Smooth muscle cell (in vitro differentiated cells): ENCODE results near the gene GRB10. TPM values are rescaled to one million over a fixed set of nuclear protein-coding genes. Genes with fewer than 3 reads are reported as not detected.

Experiments used
- DNase-seq: peaks from one replicate; lab custom pipeline; 2025; ENCODE audit not compliant: unreplicated experiment; lab: John Stamatoyannopoulos, UW
- H2AFZ ChIP-seq: fragments of 200-600 bp; sonication (generic); 2 replicates; pipeline ENCODE4 v1.6.0; 2016; ENCODE audit warnings: antibody characterized with exemption, low read depth, mild to moderate bottlenecking
- H3F3A ChIP-seq: fragments of 200-600 bp; sonication (generic); 2 replicates; pipeline ENCODE4 v1.6.0; 2017; ENCODE audit warnings: antibody characterized with exemption, low read depth
- H3K27ac ChIP-seq: fragments of 200-600 bp; sonication (generic); 2 replicates; pipeline ENCODE4 v1.5.1; 2016; ENCODE audit warnings: low read depth, mild to moderate bottlenecking
- H3K27me3 ChIP-seq: fragments of 200-600 bp; sonication (generic); 2 replicates; pipeline ENCODE4 v1.6.1; 2016; ENCODE audit warnings: low read depth, mild to moderate bottlenecking
- H3K36me3 ChIP-seq: fragments of 200-600 bp; sonication (generic); 2 replicates; pipeline ENCODE4 v1.5.1; 2016; ENCODE audit warnings: low read depth
- H3K4me1 ChIP-seq: fragments of 200-600 bp; sonication (generic); 2 replicates; pipeline ENCODE4 v1.5.1; 2016; ENCODE audit warnings: low read depth
- H3K4me2 ChIP-seq: fragments of 200-600 bp; sonication (generic); 2 replicates; pipeline ENCODE4 v1.6.0; 2016; ENCODE audit warnings: mild to moderate bottlenecking
- H3K4me3 ChIP-seq: fragments of 200-600 bp; sonication (generic); 2 replicates; pipeline ENCODE4 v1.5.1; 2016; ENCODE audit warnings: mild to moderate bottlenecking
- H3K79me2 ChIP-seq: fragments of 200-600 bp; sonication (generic); 2 replicates; pipeline ENCODE4 v1.6.0; 2016; ENCODE audit warnings: low read depth, mild to moderate bottlenecking
- H3K9ac ChIP-seq: fragments of 200-600 bp; sonication (generic); 2 replicates; pipeline ENCODE4 v1.6.0; 2016; ENCODE audit warnings: low read depth
- H3K9me3 ChIP-seq: fragments of 200-600 bp; sonication (generic); replicated peaks from 2 replicates; pipeline ENCODE4 v1.5.1; 2016; ENCODE audit warnings: low read depth
- H4K20me1 ChIP-seq: fragments of 200-600 bp; sonication (generic); 2 replicates; pipeline ENCODE4 v1.6.0; 2016; ENCODE audit warnings: low read depth
- WGBS: methylation state at CpG from one replicate; pipeline ENCODE4 v1.1.7; 2016; ENCODE audit warnings: low lambda C conversion rate; 5-methylcytosine and 5-hydroxymethylcytosine counted together
- polyA plus RNA-seq: library from polyadenylated mRNA; unstranded; fragments of >200 nt; fragmentation: Nextera tagmentation; extraction: Ambion mirVana; gene quantifications from 2 replicates; pipeline ENCODE4 v1.2.1, GENCODE V29; 2016
- total RNA-seq: library from RNA; depleted of rRNA; stranded (reverse); fragments of >200 nt; gene quantifications from 2 replicates; pipeline ENCODE4 v1.2.3, GENCODE V29; 2014
- TF ChIP-seq, protein P1 (sequence below): fragments of 200-600 bp; sonication (generic); IDR thresholded peaks from 2 replicates; pipeline ENCODE4 v1.5.1; 2017; ENCODE audit warnings: borderline replicate concordance, mild to moderate bottlenecking, antibody characterized with exemption; ENCODE audit not compliant: insufficient read depth, poor library complexity, severe bottlenecking

GRB10 gene
- total and polyA plus RNA-seq, 2 experiments from 2014 or later = 18.0 to 20.1 TPM

DNA sequence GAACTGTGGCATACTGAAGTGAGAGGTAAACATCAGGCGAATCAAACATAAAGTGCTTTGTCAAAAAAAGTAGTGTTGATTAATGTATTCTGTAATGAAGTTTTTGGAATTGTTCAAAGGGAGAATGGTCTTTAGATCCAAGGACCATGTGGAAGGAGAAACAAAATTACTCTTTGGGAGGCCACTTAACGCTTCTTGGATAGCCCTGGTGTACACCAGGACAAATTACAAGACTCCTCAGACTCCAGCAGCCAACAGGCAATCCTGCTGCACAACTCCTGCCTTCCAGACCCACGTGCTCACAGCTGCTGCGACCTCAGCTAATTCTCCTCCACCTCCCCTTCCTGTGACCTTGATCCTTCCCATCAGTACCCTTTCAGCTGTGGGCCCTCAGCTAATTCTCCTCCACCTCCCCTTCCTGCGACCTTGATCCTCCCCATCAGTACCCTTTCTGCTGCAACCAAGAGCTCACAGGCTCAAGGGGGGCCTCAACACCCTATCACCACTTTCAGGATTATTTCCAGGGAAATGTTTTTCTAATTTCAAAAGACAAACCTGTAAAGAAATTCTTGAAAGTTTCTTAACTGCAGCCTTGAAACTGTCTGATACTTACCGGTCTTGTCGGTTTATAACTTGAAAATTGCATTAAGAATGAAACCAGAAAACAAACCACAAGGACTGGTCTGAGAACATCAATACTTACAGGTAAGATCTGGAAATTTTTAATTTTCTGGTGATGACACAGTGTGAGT lies 187.8 kb downstream of the GRB10 start:
- H3K4me3 ChIP-seq = no peak overlapping the region
- DNase-seq = no peak
- no peak overlapping the region for H3K9ac ChIP-seq
- H3K27ac ChIP-seq = no peak overlapping the region
- no peaks in the 10 kb centered on the region for H3K27me3 ChIP-seq
- no peaks in the 10 kb centered on the region for H3K9me3 ChIP-seq
- H3K4me1 ChIP-seq = peaks cover 8% of the 10 kb centered on the region
- H3K79me2 ChIP-seq = no peaks in the 10 kb centered on the region
- no peaks in the 10 kb centered on the region for H3F3A ChIP-seq
- no peak overlapping the region for H2AFZ ChIP-seq
- no peaks in the 10 kb centered on the region for H4K20me1 ChIP-seq
- no peaks in the 10 kb centered on the region for H3K36me3 ChIP-seq
- TF ChIP-seq, protein P1, sequence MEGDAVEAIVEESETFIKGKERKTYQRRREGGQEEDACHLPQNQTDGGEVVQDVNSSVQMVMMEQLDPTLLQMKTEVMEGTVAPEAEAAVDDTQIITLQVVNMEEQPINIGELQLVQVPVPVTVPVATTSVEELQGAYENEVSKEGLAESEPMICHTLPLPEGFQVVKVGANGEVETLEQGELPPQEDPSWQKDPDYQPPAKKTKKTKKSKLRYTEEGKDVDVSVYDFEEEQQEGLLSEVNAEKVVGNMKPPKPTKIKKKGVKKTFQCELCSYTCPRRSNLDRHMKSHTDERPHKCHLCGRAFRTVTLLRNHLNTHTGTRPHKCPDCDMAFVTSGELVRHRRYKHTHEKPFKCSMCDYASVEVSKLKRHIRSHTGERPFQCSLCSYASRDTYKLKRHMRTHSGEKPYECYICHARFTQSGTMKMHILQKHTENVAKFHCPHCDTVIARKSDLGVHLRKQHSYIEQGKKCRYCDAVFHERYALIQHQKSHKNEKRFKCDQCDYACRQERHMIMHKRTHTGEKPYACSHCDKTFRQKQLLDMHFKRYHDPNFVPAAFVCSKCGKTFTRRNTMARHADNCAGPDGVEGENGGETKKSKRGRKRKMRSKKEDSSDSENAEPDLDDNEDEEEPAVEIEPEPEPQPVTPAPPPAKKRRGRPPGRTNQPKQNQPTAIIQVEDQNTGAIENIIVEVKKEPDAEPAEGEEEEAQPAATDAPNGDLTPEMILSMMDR = no peak
- no peak overlapping the region for H3K4me2 ChIP-seq
- WGBS = 94% methylated on average over 7 of the region's 7 CpGs

DNA sequence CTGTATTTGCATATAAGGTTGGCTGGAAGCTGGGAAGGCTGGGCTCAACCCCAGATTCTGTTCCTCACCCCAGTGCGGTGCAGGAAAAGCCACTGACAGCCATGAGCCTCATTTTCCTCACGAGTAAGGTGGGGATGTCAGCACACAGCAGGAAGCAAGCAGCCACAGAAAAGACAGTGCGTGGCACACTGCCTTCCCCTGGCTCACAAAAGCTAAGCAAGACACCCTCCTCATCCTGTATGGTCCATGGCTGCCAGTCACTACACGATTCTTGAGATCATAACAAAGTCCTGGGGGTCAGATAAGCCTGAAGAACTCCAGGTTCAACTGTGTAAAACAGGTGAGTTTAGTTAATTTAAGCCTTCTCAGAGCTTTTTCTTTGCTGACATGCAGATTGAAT lies 188.6 kb downstream of the GRB10 start:
- Histone ChIP-seq H3K4me1 (peaks cover 8% of the 10 kb centered on the region), H3K36me3 (no peaks in the 10 kb centered on the region), H3F3A (no peaks in the 10 kb centered on the region), H3K79me2 (no peaks in the 10 kb centered on the region), H3K4me2 (no peak overlapping the region), H3K9ac (no peak overlapping the region), H4K20me1 (no peaks in the 10 kb centered on the region), H3K27me3 (no peaks in the 10 kb centered on the region), H3K9me3 (no peaks in the 10 kb centered on the region), H3K4me3 (no peak overlapping the region), H3K27ac (no peak overlapping the region), H2AFZ (no peak overlapping the region)
- no peak for DNase-seq
- 98% methylated on average over 4 of the region's 4 CpGs for WGBS
- TF ChIP-seq, protein P1 = no peak

DNA sequence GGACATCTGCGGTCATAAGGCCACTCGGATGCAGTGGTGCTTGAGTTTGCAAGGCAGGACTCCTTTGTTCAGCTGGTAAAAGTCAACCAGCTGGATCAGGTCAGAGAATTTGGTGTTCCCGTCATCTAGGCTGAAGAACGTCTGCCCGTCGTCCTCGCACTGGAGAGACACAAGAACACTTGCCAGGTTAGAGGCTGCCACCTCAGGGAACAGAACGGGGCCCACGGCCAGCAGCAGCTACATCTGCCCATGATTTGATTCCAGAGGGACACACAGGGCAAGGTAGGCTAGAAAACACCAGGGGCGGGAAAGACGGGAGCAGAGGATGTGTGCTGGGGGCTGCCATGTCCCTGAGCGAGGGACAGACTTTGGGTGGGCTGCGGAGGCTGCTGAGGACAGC lies 189.8 kb downstream of the GRB10 start:
- Histone ChIP-seq H3K4me2 (no peak overlapping the region), H3K36me3 (no peaks in the 10 kb centered on the region), H3K27ac (no peak overlapping the region), H3F3A (no peaks in the 10 kb centered on the region), H3K9ac (no peak overlapping the region), H3K79me2 (no peaks in the 10 kb centered on the region), H3K27me3 (no peaks in the 10 kb centered on the region), H4K20me1 (no peaks in the 10 kb centered on the region), H3K4me3 (no peak overlapping the region), H3K4me1 (peaks cover 8% of the 10 kb centered on the region), H2AFZ (no peak overlapping the region), H3K9me3 (no peaks in the 10 kb centered on the region)
- TF ChIP-seq, protein P1 = no peak
- 99% methylated on average over 13 of the region's 13 CpGs for WGBS
- no peak for DNase-seq
